HUES48 (cell line): ENCODE data around the gene SDF4.
A peak's percentile ranks its signal among the peaks of the same experiment; 100 is the strongest.

Experiments used
- H3K27ac ChIP-seq: one replicate; pipeline ENCODE4 v1.7.0; 2013; ENCODE audit warnings: low read depth, low read length, inconsistent platforms
- H3K27me3 ChIP-seq: 2 replicates; pipeline ENCODE4 v1.6.1; 2013; ENCODE audit warnings: mild to moderate bottlenecking, low read length; ENCODE audit not compliant: control insufficient read depth, insufficient read depth
- H3K36me3 ChIP-seq: 2 replicates; pipeline ENCODE4 v1.6.1; 2013; ENCODE audit warnings: low read length; ENCODE audit not compliant: control insufficient read depth, insufficient read depth
- H3K4me1 ChIP-seq: 2 replicates; pipeline ENCODE4 v1.6.1; 2013; ENCODE audit warnings: mild to moderate bottlenecking, low read length; ENCODE audit not compliant: control insufficient read depth, insufficient read depth
- H3K4me3 ChIP-seq: 2 replicates; pipeline ENCODE4 v1.5.1; 2013; ENCODE audit warnings: mild to moderate bottlenecking, low read depth, low read length
- H3K9ac ChIP-seq: 2 replicates; pipeline ENCODE4 v1.6.1; 2013; ENCODE audit warnings: mild to moderate bottlenecking, low read depth, low read length, moderate library complexity
- H3K9me3 ChIP-seq: 2 replicates; pipeline ENCODE4 v1.6.1; 2013; ENCODE audit warnings: low read length; ENCODE audit not compliant: control insufficient read depth, insufficient read depth

Gene SDF4

GRCh38 chr1:1234180-1234808 is 2.5 kb upstream of the SDF4 start:
- Histone ChIP-seq H3K27ac (no peak overlapping the region), H3K9me3 (no peaks in the 10 kb centered on the region), H3K9ac (no peak overlapping the region), H3K27me3 (no peaks in the 10 kb centered on the region), H3K4me1 (no peaks in the 10 kb centered on the region), H3K36me3 (peaks cover 12% of the 10 kb centered on the region), H3K4me3 (no peak overlapping the region)

DNA sequence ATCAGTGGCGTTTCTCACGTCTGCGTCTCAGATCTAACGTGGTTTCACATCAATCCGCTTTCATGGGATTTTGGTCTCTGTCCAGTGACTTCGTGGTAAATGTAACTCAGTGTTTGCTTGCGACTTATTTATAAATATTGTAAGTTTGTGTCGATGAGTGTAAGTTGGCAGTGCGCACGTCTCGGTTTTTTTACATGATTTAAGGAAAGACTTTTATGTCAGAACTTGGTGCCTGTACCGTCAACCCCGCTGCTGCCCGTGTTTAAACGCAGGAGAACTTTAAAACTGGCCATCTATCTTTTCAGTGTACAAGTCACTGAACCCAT is 1.7 kb upstream of the SDF4 start:
- no peak overlapping the region for H3K27ac ChIP-seq
- H3K4me1 ChIP-seq = no peaks in the 10 kb centered on the region
- no peak overlapping the region for H3K9ac ChIP-seq
- H3K36me3 ChIP-seq = peaks cover 18% of the 10 kb centered on the region
- no peaks in the 10 kb centered on the region for H3K9me3 ChIP-seq
- no peaks in the 10 kb centered on the region for H3K27me3 ChIP-seq
- no peak overlapping the region for H3K4me3 ChIP-seq

GRCh38 chr1:1232796-1233566 is 1.2 kb upstream of the SDF4 start:
- no peaks in the 10 kb centered on the region for H3K4me1 ChIP-seq
- H3K27me3 ChIP-seq = no peaks in the 10 kb centered on the region
- H3K27ac ChIP-seq = no peak overlapping the region
- no peaks in the 10 kb centered on the region for H3K9me3 ChIP-seq
- peaks cover 24% of the 10 kb centered on the region for H3K36me3 ChIP-seq
- H3K9ac ChIP-seq = no peak overlapping the region
- peak overlapping the region; percentile 47; the same call in 1 of the 2 replicates for H3K4me3 ChIP-seq

DNA sequence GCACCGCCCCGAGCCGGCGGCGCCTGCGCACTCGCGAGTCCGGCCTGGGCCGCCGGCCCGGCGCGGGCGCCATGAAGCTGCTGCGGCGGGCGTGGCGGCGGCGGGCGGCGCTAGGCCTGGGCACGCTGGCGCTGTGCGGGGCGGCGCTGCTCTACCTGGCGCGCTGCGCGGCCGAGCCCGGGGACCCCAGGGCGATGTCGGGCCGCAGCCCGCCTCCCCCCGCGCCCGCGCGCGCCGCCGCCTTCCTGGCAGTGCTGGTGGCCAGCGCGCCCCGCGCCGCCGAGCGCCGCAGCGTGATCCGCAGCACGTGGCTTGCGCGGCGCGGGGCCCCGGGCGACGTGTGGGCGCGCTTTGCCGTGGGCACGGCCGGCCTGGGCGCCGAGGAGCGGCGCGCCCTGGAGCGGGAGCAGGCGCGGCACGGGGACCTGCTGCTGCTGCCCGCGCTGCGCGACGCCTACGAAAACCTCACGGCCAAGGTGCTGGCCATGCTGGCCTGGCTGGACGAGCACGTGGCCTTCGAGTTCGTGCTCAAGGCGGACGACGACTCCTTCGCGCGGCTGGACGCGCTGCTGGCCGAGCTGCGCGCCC is 501 bp upstream of the SDF4 start, which contains the start of gene B3GALT6:
TSS of gene B3GALT6 (plus strand) at position 30 of the 588 bp plus-strand sequence. CDS start at position 72, 42 bp downstream.
- H3K9ac ChIP-seq = peak within 1 kb of the TSS; percentile 69
- H3K27ac ChIP-seq = peak within 1 kb of the TSS; percentile 76
- peaks cover 30% of the 10 kb centered on the region for H3K36me3 ChIP-seq
- H3K4me1 ChIP-seq = no peaks in the 10 kb centered on the region
- H3K9me3 ChIP-seq = no peaks in the 10 kb centered on the region
- H3K27me3 ChIP-seq = no peaks in the 10 kb centered on the region
- H3K4me3 ChIP-seq = peak within 1 kb of the TSS; percentile 89

- H3K27ac ChIP-seq = peak overlapping the region; percentile 76
- H3K36me3 ChIP-seq = peaks cover 34% of the 10 kb centered on the region
- no peaks in the 10 kb centered on the region for H3K4me1 ChIP-seq
These were observed 973 bp downstream of the SDF4 start for GRCh38 chr1:1230656-1231399.

GRCh38 chr1:1229770-1230169 is 2.0 kb downstream of the SDF4 start:
- Histone ChIP-seq H3K27ac (no peak overlapping the region), H3K9ac (no peak overlapping the region), H3K4me3 (no peak overlapping the region), H3K9me3 (no peaks in the 10 kb centered on the region), H3K27me3 (no peaks in the 10 kb centered on the region), H3K36me3 (peaks cover 39% of the 10 kb centered on the region), H3K4me1 (no peaks in the 10 kb centered on the region)

More at GRCh38 chr1:1230656-1231399, 973 bp downstream of the SDF4 start:
- Histone ChIP-seq H3K9ac (peak overlapping the region; percentile 69), H3K4me3 (peak overlapping the region; percentile 89), H3K9me3 (no peaks in the 10 kb centered on the region), H3K27me3 (no peaks in the 10 kb centered on the region)

GRCh38 chr1:1228596-1229321 is 3.0 kb downstream of the SDF4 start:
- Histone ChIP-seq H3K36me3 (peaks cover 31% of the 10 kb centered on the region), H3K9ac (no peak overlapping the region), H3K9me3 (no peaks in the 10 kb centered on the region), H3K4me1 (no peaks in the 10 kb centered on the region), H3K27ac (no peak overlapping the region), H3K4me3 (no peak overlapping the region), H3K27me3 (no peaks in the 10 kb centered on the region)

DNA sequence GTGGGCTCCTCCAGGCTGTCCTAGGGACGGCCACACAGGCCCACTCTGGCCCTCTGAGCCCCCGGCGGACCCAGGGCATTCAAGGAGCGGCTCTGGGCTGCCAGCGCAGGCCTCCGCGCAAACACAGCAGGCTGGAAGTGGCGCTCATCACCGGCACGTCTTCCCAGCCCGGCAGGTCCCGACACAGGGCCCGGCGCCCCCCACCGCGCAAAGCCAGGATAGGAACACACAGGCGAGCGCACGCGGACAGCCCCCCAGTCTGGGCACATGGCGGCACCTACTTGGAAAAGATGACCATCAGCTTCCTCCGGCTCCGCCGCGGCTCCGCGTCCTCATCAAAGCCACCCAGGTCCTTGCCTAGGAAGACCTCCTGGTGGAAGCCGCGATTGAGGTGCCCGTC is 3.6 kb downstream of the SDF4 start:
- no peaks in the 10 kb centered on the region for H3K27me3 ChIP-seq
- H3K9me3 ChIP-seq = no peaks in the 10 kb centered on the region
- H3K4me1 ChIP-seq = no peaks in the 10 kb centered on the region
- no peak overlapping the region for H3K9ac ChIP-seq
- H3K27ac ChIP-seq = no peak overlapping the region
- H3K36me3 ChIP-seq = peaks cover 32% of the 10 kb centered on the region
- no peak overlapping the region for H3K4me3 ChIP-seq

DNA sequence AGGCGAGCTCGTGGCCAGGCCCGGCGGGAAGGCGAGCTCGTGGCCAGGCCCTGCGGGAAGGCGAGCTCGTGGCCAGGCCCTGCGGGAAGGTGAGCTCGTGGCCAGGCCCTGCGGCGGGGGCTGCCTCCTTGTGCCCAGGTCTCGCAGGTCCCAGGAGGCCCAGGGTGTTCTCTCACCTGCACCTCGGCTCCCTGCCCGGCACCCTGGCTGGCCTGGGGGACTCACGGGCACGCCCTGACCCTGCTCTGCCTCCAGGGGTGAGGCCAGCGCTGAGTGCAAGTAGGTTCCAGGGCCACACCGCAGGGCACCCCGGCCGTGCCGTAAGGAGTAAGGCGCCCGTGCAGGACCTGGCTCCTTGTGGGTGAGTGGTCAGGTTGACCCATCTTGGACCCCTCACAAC is 4.4 kb downstream of the SDF4 start:
- Histone ChIP-seq H3K36me3 (peaks cover 40% of the 10 kb centered on the region), H3K9ac (no peak overlapping the region), H3K27ac (no peak overlapping the region), H3K9me3 (no peaks in the 10 kb centered on the region), H3K4me3 (no peak overlapping the region), H3K4me1 (no peaks in the 10 kb centered on the region), H3K27me3 (no peaks in the 10 kb centered on the region)

- no peak overlapping the region for H3K9ac ChIP-seq
- no peaks in the 10 kb centered on the region for H3K9me3 ChIP-seq
- H3K27me3 ChIP-seq = no peaks in the 10 kb centered on the region
- H3K36me3 ChIP-seq = peaks cover 45% of the 10 kb centered on the region
- H3K4me1 ChIP-seq = no peaks in the 10 kb centered on the region
- no peak overlapping the region for H3K27ac ChIP-seq
- no peak overlapping the region for H3K4me3 ChIP-seq
These were observed 5.0 kb downstream of the SDF4 start for GRCh38 chr1:1226566-1227362.
